IMR-90 (cell line): ENCODE measurements around the gene NTM. TPM values are rescaled to one million over a fixed set of nuclear protein-coding genes. Genes with fewer than 3 reads are reported as not detected.

Source experiments
- ATAC-seq: fragments of 200-7000 bp; cut with Tn5 transposase; 2 replicates; pipeline ENCODE4 v1.9.1; 2020; ENCODE audit warnings: low read depth, mild to moderate bottlenecking, moderate library complexity
- BruUV-seq: library from RNA; stranded (reverse); fragments of 400-500 nt; replicated peaks from 2 replicates; lab custom pipeline; 2021; lab: Mats Ljungman, UMichigan
- CTCF ChIA-PET: fragments of 300-600 bp; formaldehyde crosslinking; extraction: SDS; loops from one replicate; lab custom pipeline; 2021; ENCODE audit warnings: antibody characterized with exemption; lab: Yijun Ruan, JAX
- POLR2A ChIA-PET: fragments of 300-600 bp; sonication (Branson Sonifier 250); formaldehyde crosslinking; loops from one replicate; lab custom pipeline; 2022; ENCODE audit warnings: antibody characterized with exemption; ENCODE audit not compliant: unreplicated experiment; lab: Charles Lee
- DNase-seq: peaks from one replicate; pipeline ENCODE4 v3.0.0; 2013
- H2AFZ ChIP-seq: replicated peaks from 2 replicates; pipeline ENCODE3; 2013; ENCODE audit warnings: low read length, mild to moderate bottlenecking; ENCODE audit not compliant: poor library complexity
- H2AK5ac ChIP-seq: 2 replicates; pipeline ENCODE4 v1.6.1; 2013; ENCODE audit warnings: low read depth, low read length, inconsistent platforms
- H2AK9ac ChIP-seq: replicated peaks from 2 replicates; pipeline ENCODE3; 2013; ENCODE audit warnings: mild to moderate bottlenecking, low read depth, low read length, moderate library complexity; ENCODE audit not compliant: poor library complexity
- H2BK120ac ChIP-seq: 2 replicates; pipeline ENCODE4 v1.6.1; 2013; ENCODE audit warnings: low read depth, low read length, inconsistent platforms
- H2BK15ac ChIP-seq: 3 replicates; pipeline ENCODE4 v1.6.1; 2013; ENCODE audit warnings: low read depth, low read length, inconsistent platforms
- H2BK20ac ChIP-seq: 2 replicates; pipeline ENCODE4 v1.6.1; 2013; ENCODE audit warnings: low read depth, mild to moderate bottlenecking, inconsistent platforms, low read length, moderate library complexity
- H2BK5ac ChIP-seq: 2 replicates; pipeline ENCODE4 v1.6.1; 2013; ENCODE audit warnings: mild to moderate bottlenecking, low read depth, low read length, inconsistent platforms; ENCODE audit not compliant: poor library complexity, severe bottlenecking
- H3K14ac ChIP-seq: replicated peaks from 2 replicates; pipeline ENCODE4 v1.6.1; 2013; ENCODE audit warnings: low read depth, low read length, inconsistent platforms
- H3K18ac ChIP-seq: 2 replicates; pipeline ENCODE4 v1.6.1; 2013; ENCODE audit warnings: low read depth, low read length, control low read depth
- H3K23ac ChIP-seq: 2 replicates; pipeline ENCODE4 v1.6.1; 2013; ENCODE audit warnings: low read depth, low read length, inconsistent platforms
- H3K27ac ChIP-seq: 2 replicates; pipeline ENCODE4 v1.5.1; 2013; ENCODE audit warnings: mild to moderate bottlenecking, control low read depth, low read length; ENCODE audit not compliant: insufficient read depth
- H3K27me3 ChIP-seq: 2 replicates; pipeline ENCODE4 v1.6.1; 2013; ENCODE audit warnings: low read length; ENCODE audit not compliant: control insufficient read depth, insufficient read depth
- H3K36me3 ChIP-seq: 2 replicates; pipeline ENCODE4 v1.6.1; 2013; ENCODE audit warnings: low read length, mixed read lengths; ENCODE audit not compliant: control insufficient read depth, insufficient read depth
- H3K4ac ChIP-seq: 2 replicates; pipeline ENCODE4 v1.6.1; 2013; ENCODE audit warnings: low read depth, low read length, inconsistent platforms
- H3K4me1 ChIP-seq: 2 replicates; pipeline ENCODE4 v1.6.1; 2013; ENCODE audit warnings: low read length, mixed read lengths; ENCODE audit not compliant: control insufficient read depth, insufficient read depth
- H3K4me2 ChIP-seq: 2 replicates; pipeline ENCODE4 v1.6.1; 2013; ENCODE audit warnings: low read depth, mild to moderate bottlenecking, control low read depth, low read length, moderate library complexity
- H3K4me3 ChIP-seq: 2 replicates; pipeline ENCODE4 v1.5.1; 2013; ENCODE audit warnings: low read depth, mild to moderate bottlenecking, control low read depth, low read length, moderate library complexity; ENCODE audit not compliant: insufficient read depth
- H3K56ac ChIP-seq: 2 replicates; pipeline ENCODE4 v1.6.1; 2013; ENCODE audit warnings: low read length, inconsistent platforms; ENCODE audit not compliant: insufficient read depth; ENCODE audit errors: extremely low read depth
- H3K79me1 ChIP-seq, 2 experiments: 2 replicates each; pipeline ENCODE4 v1.6.1; 2013; ENCODE audit warnings: low read length in 2 of 2, inconsistent platforms in 1 of 2, low read depth in 1 of 2
- H3K9ac ChIP-seq: 2 replicates; pipeline ENCODE4 v1.6.1; 2013; ENCODE audit warnings: low read depth, low read length, control low read depth
- H3K9me1 ChIP-seq: 2 replicates; pipeline ENCODE4 v1.6.1; 2013; ENCODE audit warnings: low read length, inconsistent platforms; ENCODE audit not compliant: insufficient read depth
- H3K9me3 ChIP-seq: 2 replicates; pipeline ENCODE4 v1.6.1; 2013; ENCODE audit warnings: low read length; ENCODE audit not compliant: control insufficient read depth, insufficient read depth
- H4K20me1 ChIP-seq: 2 replicates; pipeline ENCODE4 v1.6.1; 2013; ENCODE audit warnings: low read length, inconsistent platforms; ENCODE audit not compliant: insufficient read depth
- H4K5ac ChIP-seq: 2 replicates; pipeline ENCODE4 v1.6.1; 2013; ENCODE audit warnings: mild to moderate bottlenecking, low read depth, low read length, control low read depth
- H4K8ac ChIP-seq, 2 experiments: 2 replicates each; pipeline ENCODE4 v1.6.1; 2013; ENCODE audit warnings: low read depth in 2 of 2, low read length in 2 of 2, control low read depth in 1 of 2, inconsistent platforms in 1 of 2
- H4K91ac ChIP-seq: 2 replicates; pipeline ENCODE4 v1.6.1; 2013; ENCODE audit warnings: low read depth, low read length, inconsistent platforms; ENCODE audit not compliant: insufficient read depth
- BHLHE40 ChIP-seq: fragments of 150-350 bp; IDR thresholded peaks from 2 replicates; pipeline ENCODE4 v1.6.1; 2016; ENCODE audit warnings: mild to moderate bottlenecking, low read depth, low read length
- FOS ChIP-seq: fragments of 150-350 bp; IDR thresholded peaks from 2 replicates; pipeline ENCODE4 v1.6.1; 2016; ENCODE audit warnings: low read depth, low read length
- RAD21 ChIP-seq: IDR thresholded peaks from 2 replicates; pipeline ENCODE4 v1.6.1; 2012; ENCODE audit warnings: low read length, improper control_type of control experiment
- WGBS, 2 experiments: methylation state at CpG; one replicate each; pipeline versions ENCODE4 v1.1.5 to v1.1.7; 2013; ENCODE audit warnings: missing lambda C conversion rate in 2 of 2; ENCODE audit not compliant: insufficient read length in 1 of 2; ENCODE audit errors: extremely low coverage in 2 of 2; 5-methylcytosine and 5-hydroxymethylcytosine counted together
- dilution Hi-C: fragments of 300-500 bp; cut with HindIII; formaldehyde crosslinking; loops from one replicate; pipeline ENCODE4 v1.14.3; 2018; ENCODE audit warnings: low sequenced_read_pairs; ENCODE audit not compliant: unreplicated experiment
- in situ Hi-C: fragments of 300-500 bp; cut with MboI; formaldehyde crosslinking; loops from 3 replicates; pipeline ENCODE4 v1.14.3; 2019; ENCODE audit warnings: low sequenced_read_pairs, inconsistent platforms, mixed read lengths
- intact Hi-C: fragments of 100-400 bp; cut with micrococcal nuclease; formaldehyde crosslinking; loops from 2 replicates; pipeline ENCODE4 v1.10.0; 2022
- polyA plus RNA-seq, 3 experiments: library from polyadenylated mRNA; depleted of rRNA; stranded (reverse); fragments of >200 nt; gene quantifications; 2 replicates each; pipeline ENCODE4 v1.2.3, GENCODE V29; 2012; ENCODE audit warnings: low replicate concordance in 1 of 3
- total RNA-seq: library from RNA; depleted of rRNA; stranded (reverse); fragments of >200 nt; gene quantifications from 2 replicates; pipeline ENCODE4 v1.2.3, GENCODE V29; 2012

Gene NTM
- total and polyA plus RNA-seq, 2 of the 4 experiments (the other 2 are of a cell fraction): 19.5 to 25.5 TPM

DNA sequence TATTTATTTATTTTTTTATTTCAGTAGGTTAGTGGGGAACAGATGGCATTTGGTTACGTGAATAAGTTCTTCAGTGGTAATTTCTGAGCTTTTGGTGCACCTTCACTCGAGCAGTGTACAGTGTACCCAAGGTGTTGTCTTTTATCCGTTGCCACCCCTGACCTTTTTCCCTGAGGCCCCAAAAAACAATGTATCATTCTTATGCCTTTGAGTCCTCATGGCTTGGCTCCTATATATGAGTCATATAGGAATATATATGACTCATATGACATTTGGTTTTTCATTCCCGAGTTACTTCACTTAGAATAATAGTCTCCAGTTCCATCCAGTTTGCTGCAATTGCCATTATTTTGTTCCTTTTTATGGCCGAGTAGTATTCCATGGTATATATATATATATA lies 763.9 kb downstream of the NTM start:
- no peak overlapping the region for H2BK5ac ChIP-seq
- no peak overlapping the region for H3K4me3 ChIP-seq
- H4K5ac ChIP-seq: no peak overlapping the region
- no TSS peak for BruUV-seq
- no peaks in the 10 kb centered on the region for H3K9me3 ChIP-seq
- no peak overlapping the region for H3K14ac ChIP-seq
- WGBS, 2 experiments: no CpG with 5 or more reads among the region's 5 CpGs
- no peak overlapping the region for H2BK15ac ChIP-seq
- no peak overlapping the region for H3K9ac ChIP-seq
- intact Hi-C loops: loop anchor here (10.0 kb wide), 1 partner anchor 930 kb away; no protein-coding TSS in a partner anchor
- peaks cover 9% of the 10 kb centered on the region; the same call in 1 of the 2 replicates for H3K9me1 ChIP-seq
- H2BK20ac ChIP-seq: no peak overlapping the region
- H2BK120ac ChIP-seq: no peak overlapping the region
- no peaks in the 10 kb centered on the region for H4K20me1 ChIP-seq
- no peak overlapping the region for H3K23ac ChIP-seq
- H3K27ac ChIP-seq: no peak overlapping the region
- ATAC-seq (no peak; the same call in 1 of the 2 replicates), DNase-seq (peak; percentile 62)
- H3K18ac ChIP-seq: no peak overlapping the region
- POLR2A ChIA-PET: no interaction called here
- no peak overlapping the region for H2AFZ ChIP-seq
- H3K56ac ChIP-seq: no peak overlapping the region
- H2AK5ac ChIP-seq: no peak overlapping the region
- no peak overlapping the region for H3K4me2 ChIP-seq
- H4K91ac ChIP-seq: no peak overlapping the region
- no peak overlapping the region for H2AK9ac ChIP-seq
- H3K36me3 ChIP-seq: no peaks in the 10 kb centered on the region
- no peaks in the 10 kb centered on the region for H3K27me3 ChIP-seq
- dilution Hi-C loops: no loop called here
- H4K8ac ChIP-seq: no peak overlapping the region
- in situ Hi-C loops: no loop called here
- no peaks in the 10 kb centered on the region for H3K4me1 ChIP-seq
- TF ChIP-seq FOS: peak; percentile 79
- peak; percentile 5; the same call in 1 of the 2 replicates for TF ChIP-seq BHLHE40
- no peak for TF ChIP-seq RAD21
- CTCF ChIA-PET: no interaction called here
- H3K4ac ChIP-seq: no peak overlapping the region
- H3K79me1 ChIP-seq: peaks cover 0 to 24% of the 10 kb centered on the region in 2 experiments; a peak in 3 of 4 replicates
